ENCODE measurements around the gene TLE1.

The TLE1 gene

GRCh38 chr9:81539317-81539716 lies 150.0 kb downstream of the TLE1 start:
- no peak overlapping the region for H3K4me3 ChIP-seq (ENCODE audit: low read length)
- no peak for DNase-seq (ENCODE audit: low read depth, low spot score)

GRCh38 chr9:81538890-81539289 lies 150.5 kb downstream of the TLE1 start:
- no peak overlapping the region for H3K4me3 ChIP-seq (ENCODE audit: low read length)
- DNase-seq (ENCODE audit: low read depth, low spot score), result no peak

- no peak for DNase-seq (ENCODE audit: low read depth, low spot score)
- no peak overlapping the region for H3K4me3 ChIP-seq (ENCODE audit: low read length)
These were observed 151.4 kb downstream of the TLE1 start for GRCh38 chr9:81537964-81538363.

GRCh38 chr9:81536242-81537025 lies 152.9 kb downstream of the TLE1 start:
- no peak for DNase-seq (ENCODE audit: low read depth, low spot score)
- H3K4me3 ChIP-seq (ENCODE audit: low read length), result no peak overlapping the region

- DNase-seq (ENCODE audit: low read depth, low spot score), result no peak
- no peak overlapping the region for H3K4me3 ChIP-seq (ENCODE audit: low read length)
These were observed 153.7 kb downstream of the TLE1 start for GRCh38 chr9:81535542-81536241.

- DNase-seq (ENCODE audit: low read depth, low spot score), result no peak
- H3K4me3 ChIP-seq (ENCODE audit: low read length), result no peak overlapping the region
These were observed 155.0 kb downstream of the TLE1 start for GRCh38 chr9:81534138-81534875.
